ENCODE measurements around the gene ATP2B1.

Gene ATP2B1

DNA sequence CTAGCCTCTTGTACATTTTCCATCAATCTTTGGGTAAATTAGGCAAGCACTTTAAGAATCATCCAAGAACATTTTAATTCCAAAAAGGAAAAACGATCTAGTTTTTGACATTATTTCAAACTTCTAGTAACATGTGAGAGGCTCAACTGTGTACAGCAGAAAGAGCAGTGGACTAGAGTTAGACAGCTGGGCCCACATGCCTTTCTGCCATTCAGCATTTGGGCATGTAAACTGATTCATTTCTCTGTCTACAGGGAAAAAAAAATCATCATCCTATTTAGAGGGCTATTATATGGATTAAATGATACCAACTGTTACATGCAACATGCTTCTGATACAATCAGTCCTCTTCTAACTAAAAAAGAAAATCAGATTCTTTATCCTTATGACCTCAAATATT, 17.7 kb downstream of the ATP2B1 start:
- DNase-seq = no peak

DNA sequence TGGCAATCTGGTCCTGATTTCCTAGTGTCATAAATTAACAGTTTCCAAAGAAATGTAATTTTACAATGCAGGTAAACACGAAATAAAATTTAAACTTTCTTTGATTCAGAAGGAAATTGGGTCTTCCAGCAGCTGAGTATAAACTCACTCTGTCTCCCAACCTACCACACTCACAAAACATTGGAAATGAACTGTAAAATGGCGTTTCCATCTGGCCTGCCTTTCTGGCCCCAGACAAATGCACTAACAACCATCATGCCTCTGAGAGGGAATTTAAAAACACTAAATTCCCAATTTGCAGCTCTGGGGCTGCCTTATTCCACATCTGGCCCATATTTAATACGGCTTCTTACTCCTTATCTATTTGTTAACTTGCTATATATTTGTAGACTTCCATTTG, 19.3 kb downstream of the ATP2B1 start:
- no peak for DNase-seq

DNA sequence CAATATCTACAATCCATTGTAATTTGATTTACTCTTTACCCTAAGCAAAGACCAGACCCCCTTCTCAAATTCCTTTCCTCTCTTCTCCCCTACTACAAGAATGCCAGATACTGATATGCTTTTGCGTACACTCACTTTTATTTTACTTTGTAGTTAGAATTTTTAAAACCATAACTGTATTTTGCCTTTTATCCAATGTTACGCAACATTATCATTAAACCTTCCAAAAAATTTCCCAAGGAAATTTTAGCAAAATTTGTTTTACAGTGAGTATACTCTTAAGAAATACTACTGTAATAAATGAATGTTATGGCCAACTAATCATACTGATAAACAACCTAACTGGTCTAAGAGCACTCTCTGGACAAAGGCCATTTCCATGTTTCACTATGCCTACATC, 22.3 kb downstream of the ATP2B1 start:
- DNase-seq = no peak

DNA sequence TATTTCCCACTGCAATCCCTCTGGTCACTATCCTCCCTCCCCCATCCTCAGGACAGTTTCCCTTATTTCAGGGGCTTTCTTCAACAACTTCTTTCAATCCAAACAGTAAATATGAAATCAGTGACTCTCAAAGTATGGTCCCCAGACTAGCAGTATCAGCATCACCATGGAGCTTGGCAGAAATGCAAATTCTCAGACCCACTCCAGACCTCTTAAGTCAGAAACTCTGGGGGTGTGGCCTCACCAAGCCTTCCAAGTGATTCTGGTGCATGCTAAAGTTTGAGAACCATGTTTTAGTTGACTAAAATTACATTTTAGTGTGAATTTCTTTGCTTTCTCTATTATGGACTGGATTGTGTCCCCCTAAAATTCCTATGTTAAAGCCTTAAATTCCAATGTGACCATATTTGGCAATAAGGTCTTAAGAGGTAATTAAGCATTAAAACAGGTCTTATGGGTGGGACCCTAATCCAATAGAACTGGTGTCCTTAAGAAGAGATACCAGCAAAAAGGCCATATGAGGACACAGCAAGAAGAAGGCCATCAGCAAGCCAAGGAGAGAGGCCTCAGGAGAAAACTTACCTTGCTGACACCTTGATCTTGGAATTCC, 23.2 kb downstream of the ATP2B1 start:
- DNase-seq = no peak

DNA sequence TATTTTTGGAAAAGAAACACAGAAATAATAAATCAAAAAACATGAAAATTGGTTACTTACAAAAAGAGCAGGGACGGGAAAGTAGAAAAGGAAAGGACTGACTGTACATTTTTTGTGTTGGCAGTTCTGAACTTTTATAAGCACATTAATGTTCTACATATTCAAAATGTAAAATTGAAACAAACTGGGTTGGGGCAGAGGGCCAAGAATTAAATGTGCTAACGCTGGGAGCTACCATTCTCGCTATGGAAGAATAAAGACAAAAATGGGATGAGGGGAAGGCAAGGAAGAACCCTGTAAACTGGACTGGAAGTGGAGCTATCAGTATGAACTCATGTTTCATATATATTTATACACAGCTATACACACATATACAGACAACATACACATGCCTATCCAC, 24.5 kb downstream of the ATP2B1 start:
- DNase-seq = no peak

DNA sequence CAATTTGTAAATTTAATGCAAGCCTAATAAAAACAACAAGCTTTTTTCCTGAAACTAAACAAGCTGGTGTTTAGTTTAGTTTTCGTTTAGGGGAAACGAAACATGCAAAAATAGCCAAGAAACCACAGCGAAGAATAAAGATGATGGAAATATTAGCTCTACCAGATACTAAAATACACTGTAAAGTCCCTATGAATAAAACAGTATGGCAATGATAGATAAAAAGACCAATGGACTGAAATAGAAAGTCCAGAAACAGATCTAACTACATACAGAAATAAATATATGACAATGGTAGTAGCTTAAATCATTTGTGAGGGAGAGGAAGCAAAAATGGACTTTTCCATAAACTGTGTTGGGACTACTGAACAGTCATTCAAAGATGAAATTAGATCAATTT, 26.4 kb downstream of the ATP2B1 start:
- DNase-seq = no peak

DNA sequence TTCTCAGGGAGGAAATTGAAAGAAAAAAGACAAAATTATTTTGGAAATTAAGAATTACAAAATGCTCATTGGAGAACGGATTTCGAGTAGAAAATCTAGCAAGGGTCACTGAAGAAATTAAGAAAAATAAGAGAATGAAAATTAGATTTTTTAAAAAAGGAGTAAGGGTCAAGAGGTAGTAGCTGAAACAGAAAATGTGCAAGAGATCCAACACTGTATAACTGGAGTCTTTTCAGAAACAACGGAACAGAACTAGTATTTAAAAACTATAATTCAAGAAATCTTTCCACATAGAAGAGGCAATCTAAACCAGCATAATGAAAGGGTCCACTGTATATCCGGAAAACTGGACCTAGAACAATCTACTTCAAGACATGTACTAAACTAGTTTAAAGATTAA, 28.2 kb downstream of the ATP2B1 start:
- no peak for DNase-seq

DNA sequence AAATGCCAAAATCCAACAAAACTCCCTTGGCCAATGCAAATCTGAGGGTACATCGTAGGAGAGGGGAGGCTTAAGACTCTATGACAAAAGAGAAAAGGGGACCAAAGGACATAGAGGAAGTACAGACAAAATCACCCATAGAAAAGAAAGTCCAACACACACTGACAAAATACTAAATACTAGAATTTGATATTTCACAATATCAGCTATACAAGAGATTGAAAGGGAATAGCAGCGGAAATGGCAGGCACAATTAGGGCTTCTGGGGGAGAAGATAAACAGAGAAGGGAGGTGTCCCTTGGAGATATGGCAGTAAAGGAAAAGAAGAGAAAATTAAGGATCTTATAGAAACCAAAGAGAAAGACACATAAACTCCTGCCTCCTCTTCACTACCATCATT, 29.0 kb downstream of the ATP2B1 start:
- DNase-seq = no peak

DNA sequence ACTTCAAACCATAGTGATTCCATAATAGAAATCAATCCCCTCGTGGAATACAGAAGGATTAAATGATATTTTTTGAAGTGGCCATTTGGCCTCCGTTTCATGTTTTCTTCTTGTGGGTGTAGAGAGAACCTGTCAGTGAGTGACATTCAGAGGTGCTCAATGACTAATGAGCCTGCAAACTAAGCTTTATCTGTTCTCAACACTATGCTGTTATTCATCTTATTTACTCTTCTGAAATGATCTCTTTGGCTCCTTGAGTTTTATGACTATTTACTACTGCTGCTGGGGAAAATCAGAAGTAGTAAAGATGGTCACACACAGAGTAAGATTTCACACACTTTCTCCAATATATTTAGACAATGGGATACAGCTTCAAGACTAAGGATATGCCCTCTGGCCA, 30.4 kb downstream of the ATP2B1 start:
- no peak for DNase-seq

DNA sequence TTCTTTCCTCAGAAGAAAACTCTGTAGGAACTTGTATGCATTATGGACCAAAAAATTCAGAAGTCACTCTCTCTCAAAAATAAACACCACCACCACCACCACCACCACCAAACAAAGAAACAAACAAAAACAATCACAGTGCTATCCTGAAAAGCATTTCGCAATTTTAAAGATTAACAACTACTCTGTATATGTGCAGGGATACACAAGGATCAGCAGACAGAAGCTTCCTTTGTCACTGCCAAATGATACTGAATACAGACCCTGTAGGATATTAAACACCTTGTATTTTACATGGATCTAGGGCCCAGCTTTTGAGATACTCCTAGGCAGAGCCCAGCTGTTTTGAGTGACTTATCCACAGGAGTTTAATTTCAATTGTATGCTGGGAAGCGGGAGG, 31.7 kb downstream of the ATP2B1 start:
- no peak for DNase-seq

DNA sequence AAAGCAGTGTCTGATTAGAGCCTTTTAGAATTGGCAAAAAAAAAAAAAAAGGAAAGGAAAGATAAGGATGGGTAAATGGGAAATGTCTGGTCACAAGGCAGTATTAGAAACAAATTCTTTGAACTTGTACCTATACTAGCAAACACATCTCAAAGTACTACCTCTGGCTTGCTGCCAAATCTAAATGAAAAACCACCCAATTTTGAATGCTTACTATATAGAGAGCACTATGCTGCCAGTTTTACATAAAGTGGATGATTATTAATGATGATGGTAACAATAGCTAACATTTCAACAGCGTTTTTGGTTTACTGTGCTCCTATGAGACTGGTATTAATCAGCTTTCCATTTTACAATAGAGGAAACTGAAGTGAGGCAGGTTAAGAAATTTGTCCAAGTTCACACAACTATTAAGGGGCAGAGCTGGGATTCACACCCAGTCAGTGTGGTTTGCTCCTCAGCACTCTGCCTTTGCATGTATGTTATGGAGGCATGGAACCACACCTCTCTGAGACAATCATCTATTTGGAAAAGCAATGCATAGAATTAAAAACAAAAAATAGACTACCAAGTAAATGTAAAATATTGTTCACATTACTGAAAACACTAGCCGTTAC, 34.2 kb downstream of the ATP2B1 start:
- DNase-seq = no peak

DNA sequence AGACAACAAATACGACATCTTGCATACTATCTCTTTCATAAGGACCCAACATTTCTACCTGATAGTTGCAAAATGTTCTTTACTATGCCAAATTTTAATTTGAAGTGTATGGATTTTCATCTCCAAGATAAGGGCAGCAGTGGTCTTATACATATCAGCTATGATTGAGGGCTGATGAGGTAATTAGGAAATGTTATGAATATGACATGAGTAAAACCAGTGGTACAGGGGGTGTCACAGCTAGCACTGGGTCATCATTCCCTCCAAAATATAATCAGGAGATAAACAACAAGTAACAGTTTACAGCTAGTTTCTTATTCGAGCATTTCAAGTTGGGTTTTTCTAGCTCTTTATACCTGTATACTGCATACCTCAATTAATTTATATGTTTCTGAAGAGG, 35.0 kb downstream of the ATP2B1 start:
- DNase-seq = no peak

DNA sequence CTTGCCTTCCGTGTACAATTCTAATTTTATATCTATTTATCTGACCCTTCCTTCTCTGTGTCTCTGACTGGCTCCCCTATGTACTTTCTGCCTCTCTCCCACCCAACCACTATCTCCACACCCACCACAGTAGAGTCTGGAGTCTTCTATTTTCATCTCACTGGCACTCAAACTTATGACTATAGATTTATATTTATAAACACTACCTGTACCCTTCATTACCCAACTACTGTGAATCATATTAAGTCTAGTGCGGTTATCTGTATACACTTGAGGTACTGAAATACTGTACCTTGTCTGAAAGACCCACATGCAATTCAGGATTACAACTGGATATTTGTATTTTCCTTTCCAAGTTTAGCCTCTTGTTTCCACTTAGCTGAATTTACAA, 36.1 kb downstream of the ATP2B1 start:
- no peak for DNase-seq

DNA sequence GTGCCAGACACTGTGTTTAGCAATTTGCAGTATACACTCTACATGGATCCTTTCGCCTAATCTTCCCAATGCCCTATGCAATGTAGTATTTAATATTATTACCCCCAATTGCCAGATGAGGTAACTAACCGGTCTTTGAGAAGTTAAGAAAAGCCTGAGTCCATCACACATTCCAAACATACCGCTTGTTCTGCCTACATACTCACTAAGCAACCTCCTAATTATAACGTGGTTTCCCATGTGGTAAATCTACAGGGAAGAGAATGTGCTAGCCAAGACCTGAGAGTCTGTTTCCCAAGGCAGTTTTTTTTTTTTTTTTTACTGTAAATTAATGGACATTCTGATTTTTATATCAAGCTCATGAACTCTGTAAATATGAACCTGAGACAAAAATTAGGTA, 37.2 kb downstream of the ATP2B1 start:
- no peak for DNase-seq

DNA sequence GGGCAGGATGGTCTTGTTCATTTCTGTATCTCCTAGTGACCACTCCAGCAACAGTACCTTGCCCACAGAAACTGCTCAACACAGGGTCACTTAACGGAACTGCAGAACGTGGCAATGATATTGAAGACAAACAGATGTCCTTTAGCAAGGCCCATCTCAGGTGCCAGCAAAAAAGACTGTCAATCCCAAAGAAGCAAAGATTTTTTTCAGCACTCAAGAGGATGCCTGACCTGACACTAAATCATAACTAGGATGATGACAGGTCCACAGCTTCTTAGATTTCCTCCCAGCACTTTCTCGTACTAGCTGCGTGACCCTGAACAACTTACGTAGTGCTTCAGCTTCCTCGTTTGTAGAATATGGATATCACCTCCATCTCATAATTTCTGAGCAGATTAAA, 39.4 kb downstream of the ATP2B1 start:
- DNase-seq = no peak

DNA sequence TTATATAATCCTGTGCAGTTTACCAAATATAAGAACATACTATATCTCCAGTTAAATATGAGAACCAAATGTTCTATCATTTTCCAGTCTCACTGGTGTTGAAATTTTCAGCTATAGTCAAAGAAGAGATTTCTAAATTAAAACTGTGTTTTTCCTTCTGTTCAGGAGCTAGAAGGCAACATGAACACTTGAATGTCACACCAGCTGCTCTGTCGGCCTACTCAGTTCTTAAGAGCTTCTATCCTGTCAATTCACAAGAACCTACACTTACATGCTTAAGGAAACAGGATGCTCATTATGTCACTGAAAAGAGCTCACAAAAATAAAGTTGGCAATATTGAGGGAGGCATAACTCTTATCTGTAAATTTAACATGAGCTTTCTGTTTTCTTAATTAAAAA, 43.1 kb downstream of the ATP2B1 start:
- DNase-seq = no peak

DNA sequence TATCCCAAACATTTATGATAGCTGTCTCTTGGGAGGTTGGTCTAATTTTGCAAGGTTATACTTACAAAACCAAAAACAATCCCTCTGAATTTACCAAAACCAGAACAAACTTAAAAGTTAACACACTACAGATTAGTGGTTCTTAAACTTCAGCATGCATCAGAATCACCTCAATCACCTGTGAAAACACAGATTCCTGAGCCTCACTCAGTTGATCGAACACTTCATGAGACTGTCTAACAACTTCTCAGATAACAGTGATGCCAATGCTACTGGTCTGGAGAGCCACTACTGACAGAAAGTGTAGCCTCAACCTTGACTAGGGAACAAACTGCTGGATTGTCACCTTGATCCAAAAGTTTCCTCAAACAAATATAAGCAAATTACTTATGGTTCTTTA, 44.2 kb downstream of the ATP2B1 start:
- DNase-seq = no peak

DNA sequence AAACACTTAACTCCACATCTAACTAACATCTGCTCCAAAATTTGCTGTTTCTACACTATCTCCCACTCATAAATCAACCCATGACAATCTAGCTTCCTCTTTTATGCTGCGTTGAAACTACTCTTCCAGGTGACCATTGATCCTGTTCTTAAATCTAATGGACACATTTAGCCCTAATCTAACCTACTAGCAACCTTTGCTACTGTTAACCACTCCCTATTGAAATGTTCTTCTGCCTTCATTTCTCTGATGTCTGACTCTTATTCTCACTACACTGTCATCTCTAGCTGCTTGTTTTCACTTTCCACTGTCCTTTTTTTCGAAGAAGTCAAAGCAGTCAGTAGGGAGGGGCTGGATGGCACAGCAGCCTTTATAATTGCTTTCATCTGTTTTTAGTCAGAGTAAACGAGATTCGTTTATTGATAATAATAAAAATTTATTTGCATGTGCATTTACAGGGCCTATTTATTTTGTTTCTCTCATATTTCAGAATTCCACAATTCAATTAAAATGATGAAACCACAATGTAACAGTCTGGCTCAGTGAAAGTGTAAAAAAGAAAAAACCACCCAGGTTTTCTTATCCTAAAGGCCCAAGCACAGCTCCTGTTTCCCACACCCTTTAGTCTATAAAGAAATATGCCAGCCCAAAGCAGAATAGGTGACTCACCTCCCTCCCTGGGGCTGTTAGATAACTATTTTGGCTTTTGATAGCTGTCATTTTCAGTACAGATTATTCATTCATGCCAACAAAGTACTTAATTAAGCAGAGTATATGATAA, 44.9 kb downstream of the ATP2B1 start:
- peak; percentile 44 for DNase-seq

DNA sequence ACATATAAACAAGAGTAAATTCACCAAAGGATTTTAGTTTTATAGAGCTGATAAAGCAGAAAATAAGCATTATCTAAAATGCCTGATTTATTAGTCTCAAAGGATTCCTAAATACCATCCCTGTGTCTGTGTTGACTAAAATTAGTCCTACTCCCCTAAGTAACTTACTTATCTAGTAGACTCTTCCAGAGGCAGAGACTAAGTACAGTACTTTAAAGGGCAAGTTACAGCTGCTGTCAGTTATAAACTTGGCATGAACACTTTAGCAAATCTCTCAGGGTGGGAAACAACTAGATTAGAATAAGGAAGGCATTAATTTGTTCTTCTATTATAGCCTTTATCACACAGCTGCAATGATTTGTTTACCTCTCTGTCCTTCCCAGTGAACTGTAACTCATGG, 46.0 kb downstream of the ATP2B1 start:
- no peak for DNase-seq

DNA sequence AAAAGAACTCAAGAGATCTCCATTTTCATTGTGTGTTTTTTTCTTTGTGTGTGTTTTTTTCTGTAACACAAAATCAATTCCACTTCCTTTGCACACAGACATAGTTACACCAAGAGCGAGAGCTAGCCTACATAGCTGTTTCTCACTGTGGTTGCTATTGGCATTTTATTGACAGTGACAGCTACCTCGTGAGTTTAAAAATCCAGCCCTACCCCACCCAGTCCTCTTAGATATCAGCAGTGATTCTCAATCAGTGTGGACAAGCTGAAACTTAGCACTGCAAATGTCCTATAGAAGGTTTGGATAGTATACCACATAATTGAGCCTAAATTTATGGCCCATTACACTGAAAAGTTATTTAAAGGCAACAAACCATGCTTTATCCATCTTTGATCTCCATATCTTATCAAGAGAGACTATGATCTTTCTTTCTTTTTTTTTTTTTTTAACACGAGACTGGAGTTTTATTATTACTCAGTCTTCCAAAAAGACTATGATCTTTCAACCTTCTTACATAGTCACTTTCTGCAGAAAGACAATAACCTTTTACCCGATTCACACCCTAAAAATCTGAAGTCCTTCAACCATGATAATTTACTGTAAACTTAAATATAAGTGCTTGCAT, 46.8 kb downstream of the ATP2B1 start:
- DNase-seq = no peak

DNA sequence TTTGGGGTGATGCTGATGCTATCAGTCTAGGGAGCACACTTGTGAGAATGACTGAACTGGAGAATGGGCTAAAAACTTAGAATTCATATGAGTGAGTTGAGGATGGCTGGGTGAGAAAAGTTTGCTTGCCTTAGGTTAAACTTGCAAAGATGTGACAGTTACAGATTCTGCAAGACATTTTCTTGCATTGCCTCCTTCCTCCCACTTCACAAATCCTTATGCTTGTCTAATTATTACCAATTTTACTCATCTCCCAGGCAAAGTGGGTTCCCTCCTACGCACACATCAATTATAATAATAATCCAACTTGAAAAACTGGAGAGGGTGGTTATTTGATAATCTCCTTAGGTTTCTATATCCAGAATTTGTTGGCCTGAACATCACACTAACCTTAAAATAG, 50.9 kb downstream of the ATP2B1 start:
- DNase-seq = no peak

DNA sequence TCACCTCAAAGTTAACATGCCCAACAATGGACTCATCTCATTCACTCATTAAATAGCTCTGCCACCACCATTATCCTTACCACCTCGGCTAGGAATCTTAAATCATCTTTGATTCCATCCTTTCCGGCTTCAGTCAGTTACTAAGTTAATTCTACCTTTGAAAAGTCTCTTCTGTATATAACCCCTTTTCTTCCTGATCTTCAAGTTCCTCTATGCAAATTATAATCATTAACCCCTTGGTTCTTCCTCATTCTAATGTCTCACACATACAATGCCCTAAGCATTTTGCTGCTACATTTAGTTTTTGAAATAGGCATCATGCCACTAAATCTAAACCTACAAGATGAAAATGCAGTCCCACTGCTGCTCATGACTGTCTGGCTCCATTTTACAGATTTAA, 51.6 kb downstream of the ATP2B1 start:
- DNase-seq = no peak

DNA sequence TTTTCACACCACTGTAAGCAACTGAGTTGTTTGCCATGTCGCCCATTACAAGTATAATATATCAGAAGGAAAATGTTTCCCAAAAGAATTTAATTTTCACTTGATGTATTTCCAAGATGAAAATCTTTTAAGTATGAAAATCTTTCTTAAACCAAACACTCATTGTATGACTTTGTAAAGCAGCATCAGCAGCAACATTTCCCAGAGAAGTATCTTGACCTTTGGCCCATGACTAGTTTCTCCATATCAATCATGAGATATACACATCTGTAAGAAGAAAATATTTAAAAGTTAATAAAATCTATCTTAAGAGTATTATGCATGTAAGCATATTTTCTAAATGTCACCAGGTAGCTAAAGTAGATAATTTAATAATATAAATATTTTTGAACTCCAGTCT, 52.8 kb downstream of the ATP2B1 start:
- no peak for DNase-seq

DNA sequence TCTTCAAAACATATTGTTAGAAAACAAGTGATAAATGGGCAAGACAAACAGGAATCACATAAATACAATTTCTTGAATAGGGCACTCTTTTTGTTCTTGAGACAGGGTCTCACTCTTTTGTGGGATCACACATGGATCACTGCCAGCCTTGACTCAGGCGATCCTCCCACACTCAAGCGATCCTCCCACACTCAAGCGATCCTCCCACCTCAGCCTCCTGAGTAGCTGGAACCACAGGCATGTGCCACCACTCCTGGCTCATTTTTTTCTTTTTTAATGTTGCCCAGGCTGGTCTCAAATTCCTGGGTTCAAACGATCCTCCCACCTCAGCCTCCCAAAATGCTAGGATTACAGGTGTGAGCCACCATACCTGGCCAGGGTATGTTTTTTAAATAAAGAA, 57.4 kb downstream of the ATP2B1 start:
- DNase-seq = no peak

Measured in activated CD4-positive, alpha-beta T cell treated with anti-CD3 and anti-CD28 coated beads, Interleukin-2, amount 50 U/mL, for 16 hours (primary cell).